AG09319 (cell line): Measurements from ENCODE around the gene C2orf74.
"Not testable (repeated sequence)": the region's sequence is repeated elsewhere in the genome, so short reads cannot be mapped to it uniquely, and the experiment has no call there.

Source experiments
- DNase-seq: peaks from one replicate; pipeline ENCODE4 v3.0.0-alpha.2; 2010; ENCODE audit warnings: low read depth; ENCODE audit errors: extremely low read depth
- CTCF ChIP-seq: IDR thresholded peaks from 2 replicates; pipeline ENCODE4 v1.5.1; 2011; ENCODE audit warnings: low read depth, mild to moderate bottlenecking, inconsistent platforms, low read length, moderate library complexity

C2orf74 gene

GRCh38 chr2:61157371-61158003 is 4.5 kb upstream of the C2orf74 start:
- TF ChIP-seq CTCF, result no peak

GRCh38 chr2:61158356-61158955 is 3.5 kb upstream of the C2orf74 start:
- no peak for DNase-seq
- no peak for TF ChIP-seq CTCF

More at GRCh38 chr2:61157371-61158003, 4.5 kb upstream of the C2orf74 start:
- no peak for DNase-seq

GRCh38 chr2:61162721-61163120 is 733 bp downstream of the C2orf74 start:
- no peak for TF ChIP-seq CTCF
- DNase-seq, result no peak

- not testable (repeated sequence) for DNase-seq
Measured at GRCh38 chr2:61165082-61165481, 3.1 kb downstream of the C2orf74 start.

- DNase-seq, result no peak
- no peak for TF ChIP-seq CTCF
Measured at GRCh38 chr2:61165946-61166345, 4.0 kb downstream of the C2orf74 start.

GRCh38 chr2:61167579-61167978 is 5.6 kb downstream of the C2orf74 start:
- no peak for DNase-seq
- TF ChIP-seq CTCF, result no peak

- DNase-seq, result no peak
- no peak for TF ChIP-seq CTCF
Measured at GRCh38 chr2:61172671-61173070, 10.7 kb downstream of the C2orf74 start.

GRCh38 chr2:61173116-61173515 is 11.1 kb downstream of the C2orf74 start:
- TF ChIP-seq CTCF, result no peak
- no peak for DNase-seq
